Transverse colon (tissue), 3 donors: ENCODE measurements around the gene IDI2.

Source experiments
- CTCF ChIP-seq, 5 experiments: fragments of 200-600 bp in 3 of 5; fragments of 450-650 bp in 2 of 5; sonication (generic) in 3 of 5; IDR thresholded peaks; 1 replicate in 2 of 5; 2 replicates in 3 of 5; pipeline ENCODE4 v1.5.1; 2016 to 2017; ENCODE audit warnings: antibody characterized with exemption in 5 of 5, inconsistent platforms in 3 of 5, mild to moderate bottlenecking in 2 of 5, moderate library complexity in 1 of 5
- POLR2A ChIP-seq: fragments of 450-650 bp; IDR thresholded peaks from one replicate; pipeline ENCODE4 v1.6.1; 2016; ENCODE audit warnings: antibody characterized with exemption, mild to moderate bottlenecking, moderate library complexity

GRCh38 chr10:1034758-1035157 lies 9.1 kb upstream of the IDI2 start:
- TF ChIP-seq POLR2A (no peak), CTCF (IDR thresholded peaks at IDR 0.05) (no peak)
